HEK293 (cell line): ENCODE measurements around the gene OTX1.

Experiments used
- CTCF ChIA-PET: fragments of 350-600 bp; formaldehyde crosslinking; extraction: SDS; loops from one replicate; lab custom pipeline; 2021; ENCODE audit warnings: antibody characterized with exemption; lab: Yijun Ruan, JAX
- POLR2A ChIA-PET: fragments of 300-600 bp; formaldehyde crosslinking; extraction: SDS; loops from one replicate; lab custom pipeline; 2020; ENCODE audit warnings: antibody characterized with exemption, inconsistent platforms; lab: Yijun Ruan, JAX
- H3K27ac ChIP-seq: fragments of 200-500 bp; sonication (Bioruptor generic); 2 replicates; pipeline ENCODE4 v1.5.1; 2014; ENCODE audit warnings: low read depth, low read length, control low read depth, inconsistent platforms; ENCODE audit errors: extremely low read depth
- H3K36me3 ChIP-seq, 2 experiments: fragments of 200-500 bp in 1 of 2; sonication (Bioruptor generic) in 1 of 2; 1 replicate in 1 of 2; 2 replicates in 1 of 2; pipeline ENCODE4 v1.5.1; 2014 to 2017; ENCODE audit warnings: inconsistent platforms in 2 of 2, low read length in 2 of 2; ENCODE audit not compliant: control insufficient read depth in 2 of 2, insufficient read depth in 1 of 2
- H3K4me1 ChIP-seq: fragments of 200-500 bp; sonication (Bioruptor generic); 2 replicates; pipeline ENCODE4 v1.5.1; 2014; ENCODE audit warnings: mild to moderate bottlenecking, low read length, inconsistent platforms; ENCODE audit not compliant: control insufficient read depth, insufficient read depth
- H3K4me3 ChIP-seq: 2 replicates; pipeline ENCODE4 v1.5.1; 2011; ENCODE audit warnings: low read depth, mild to moderate bottlenecking, control low read depth, low read length, moderate library complexity
- H3K9me3 ChIP-seq: fragments of 200-500 bp; sonication (Bioruptor generic); 2 replicates; pipeline ENCODE4 v1.5.1; 2014; ENCODE audit warnings: low read depth, low read length, inconsistent platforms; ENCODE audit not compliant: control insufficient read depth, insufficient read depth
- FEZF1 ChIP-seq: fragments of 450-650 bp; formaldehyde crosslinking; IDR thresholded peaks from 2 replicates; pipeline ENCODE4 v1.5.1; 2016; ENCODE audit warnings: missing biosample characterization, missing genetic modification characterization
- GFI1B ChIP-seq: fragments of 450-650 bp; formaldehyde crosslinking; IDR thresholded peaks from 2 replicates; pipeline ENCODE4 v1.5.1; 2016; ENCODE audit warnings: missing biosample characterization, missing genetic modification characterization
- IKZF3 ChIP-seq: fragments of 450-650 bp; IDR thresholded peaks from 2 replicates; pipeline ENCODE4 v1.5.0; 2018; ENCODE audit warnings: missing biosample characterization, mild to moderate bottlenecking, missing genetic modification characterization, moderate library complexity
- OSR2 ChIP-seq: fragments of 450-650 bp; formaldehyde crosslinking; IDR thresholded peaks from 2 replicates; pipeline ENCODE4 v1.5.1; 2016; ENCODE audit warnings: missing biosample characterization, missing genetic modification characterization
- REPIN1 ChIP-seq: fragments of 450-650 bp; formaldehyde crosslinking; IDR thresholded peaks from 2 replicates; pipeline ENCODE4 v1.5.1; 2017; ENCODE audit warnings: missing biosample characterization, missing genetic modification characterization, low read depth
- SP7 ChIP-seq: fragments of 450-650 bp; formaldehyde crosslinking; IDR thresholded peaks from 2 replicates; pipeline ENCODE4 v1.5.1; 2016; ENCODE audit warnings: missing biosample characterization, missing genetic modification characterization
- ZBTB8A ChIP-seq: fragments of 450-650 bp; formaldehyde crosslinking; IDR thresholded peaks from 2 replicates; pipeline ENCODE4 v1.5.1; 2016; ENCODE audit warnings: missing biosample characterization, missing genetic modification characterization
- ZNF2 ChIP-seq: fragments of 450-650 bp; formaldehyde crosslinking; IDR thresholded peaks from 2 replicates; pipeline ENCODE4 v1.5.1; 2016; ENCODE audit warnings: missing biosample characterization, missing genetic modification characterization
- ZNF350 ChIP-seq: fragments of 450-650 bp; formaldehyde crosslinking; IDR thresholded peaks from 2 replicates; pipeline ENCODE4 v1.5.0; 2017; ENCODE audit warnings: missing biosample characterization, mild to moderate bottlenecking, missing genetic modification characterization
- ZNF391 ChIP-seq: fragments of 450-650 bp; formaldehyde crosslinking; IDR thresholded peaks from 2 replicates; pipeline ENCODE4 v1.5.1; 2016; ENCODE audit warnings: low read depth, missing biosample characterization, missing genetic modification characterization, borderline replicate concordance
- ZNF416 ChIP-seq: fragments of 450-650 bp; formaldehyde crosslinking; IDR thresholded peaks from 2 replicates; pipeline ENCODE4 v1.5.1; 2016; ENCODE audit warnings: missing biosample characterization, missing genetic modification characterization
- ZNF473 ChIP-seq: fragments of 450-650 bp; formaldehyde crosslinking; IDR thresholded peaks from 2 replicates; pipeline ENCODE4 v1.5.1; 2017; ENCODE audit warnings: missing biosample characterization, missing genetic modification characterization
- ZNF501 ChIP-seq: fragments of 450-650 bp; formaldehyde crosslinking; IDR thresholded peaks from 2 replicates; pipeline ENCODE4 v1.5.1; 2016; ENCODE audit warnings: missing biosample characterization, missing genetic modification characterization
- ZNF600 ChIP-seq: fragments of 450-650 bp; formaldehyde crosslinking; IDR thresholded peaks from 2 replicates; pipeline ENCODE4 v1.5.1; 2016; ENCODE audit warnings: missing biosample characterization, missing genetic modification characterization
- ZNF707 ChIP-seq: fragments of 450-650 bp; formaldehyde crosslinking; IDR thresholded peaks from 2 replicates; pipeline ENCODE4 v1.5.1; 2016; ENCODE audit warnings: missing biosample characterization, missing genetic modification characterization
- ZNF768 ChIP-seq: fragments of 450-650 bp; formaldehyde crosslinking; IDR thresholded peaks from 2 replicates; pipeline ENCODE4 v1.5.1; 2018; ENCODE audit warnings: missing biosample characterization, mild to moderate bottlenecking, missing genetic modification characterization
- ZNF843 ChIP-seq: fragments of 450-650 bp; formaldehyde crosslinking; IDR thresholded peaks from 2 replicates; pipeline ENCODE4 v1.5.1; 2016; ENCODE audit warnings: missing biosample characterization, missing genetic modification characterization
- TF ChIP-seq, protein P1 (sequence below): fragments of 450-650 bp; formaldehyde crosslinking; IDR thresholded peaks from 2 replicates; pipeline ENCODE4 v1.5.1; 2016; ENCODE audit warnings: missing biosample characterization, missing genetic modification characterization, borderline replicate concordance
- TF ChIP-seq, protein P2 (sequence below): sonication (generic); formaldehyde crosslinking; IDR thresholded peaks from 2 replicates; pipeline ENCODE4 v1.8.1; 2022; ENCODE audit warnings: mild to moderate bottlenecking, moderate library complexity, missing genetic modification reagents
- TF ChIP-seq, protein P3 (sequence below): fragments of 450-650 bp; formaldehyde crosslinking; IDR thresholded peaks from 2 replicates; pipeline ENCODE4 v1.5.1; 2016; ENCODE audit warnings: missing biosample characterization, missing genetic modification characterization
- TF ChIP-seq, protein P4 (sequence below): fragments of 450-650 bp; formaldehyde crosslinking; IDR thresholded peaks from 2 replicates; pipeline ENCODE4 v1.5.1; 2017; ENCODE audit warnings: missing biosample characterization, missing genetic modification characterization

Gene OTX1

DNA sequence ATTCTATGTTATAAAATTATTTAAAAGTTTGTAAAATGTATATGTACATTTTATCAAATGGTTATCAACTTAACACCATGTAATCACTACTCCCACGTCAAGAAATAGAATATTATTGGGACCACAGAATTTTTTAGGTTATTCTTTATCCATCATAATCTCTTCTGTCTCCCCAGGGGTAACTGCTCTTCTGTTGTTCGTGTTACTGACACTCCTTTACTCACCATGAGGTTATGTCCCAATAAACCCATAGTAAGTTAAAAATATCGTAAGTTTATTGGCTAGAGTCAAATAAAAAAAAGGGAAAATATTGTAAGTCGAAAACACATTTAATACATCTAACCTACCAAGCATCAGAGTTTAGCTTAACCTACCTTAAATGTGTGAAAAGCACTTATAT lies 14.0 kb downstream of the OTX1 start:
- ChIA-PET CTCF (no interaction called here), POLR2A (no interaction called here)
- no peaks in the 10 kb centered on the region for H3K9me3 ChIP-seq
- no peaks in the 10 kb centered on the region for H3K36me3 ChIP-seq
- no peak overlapping the region for H3K27ac ChIP-seq
- TF ChIP-seq, protein P1, sequence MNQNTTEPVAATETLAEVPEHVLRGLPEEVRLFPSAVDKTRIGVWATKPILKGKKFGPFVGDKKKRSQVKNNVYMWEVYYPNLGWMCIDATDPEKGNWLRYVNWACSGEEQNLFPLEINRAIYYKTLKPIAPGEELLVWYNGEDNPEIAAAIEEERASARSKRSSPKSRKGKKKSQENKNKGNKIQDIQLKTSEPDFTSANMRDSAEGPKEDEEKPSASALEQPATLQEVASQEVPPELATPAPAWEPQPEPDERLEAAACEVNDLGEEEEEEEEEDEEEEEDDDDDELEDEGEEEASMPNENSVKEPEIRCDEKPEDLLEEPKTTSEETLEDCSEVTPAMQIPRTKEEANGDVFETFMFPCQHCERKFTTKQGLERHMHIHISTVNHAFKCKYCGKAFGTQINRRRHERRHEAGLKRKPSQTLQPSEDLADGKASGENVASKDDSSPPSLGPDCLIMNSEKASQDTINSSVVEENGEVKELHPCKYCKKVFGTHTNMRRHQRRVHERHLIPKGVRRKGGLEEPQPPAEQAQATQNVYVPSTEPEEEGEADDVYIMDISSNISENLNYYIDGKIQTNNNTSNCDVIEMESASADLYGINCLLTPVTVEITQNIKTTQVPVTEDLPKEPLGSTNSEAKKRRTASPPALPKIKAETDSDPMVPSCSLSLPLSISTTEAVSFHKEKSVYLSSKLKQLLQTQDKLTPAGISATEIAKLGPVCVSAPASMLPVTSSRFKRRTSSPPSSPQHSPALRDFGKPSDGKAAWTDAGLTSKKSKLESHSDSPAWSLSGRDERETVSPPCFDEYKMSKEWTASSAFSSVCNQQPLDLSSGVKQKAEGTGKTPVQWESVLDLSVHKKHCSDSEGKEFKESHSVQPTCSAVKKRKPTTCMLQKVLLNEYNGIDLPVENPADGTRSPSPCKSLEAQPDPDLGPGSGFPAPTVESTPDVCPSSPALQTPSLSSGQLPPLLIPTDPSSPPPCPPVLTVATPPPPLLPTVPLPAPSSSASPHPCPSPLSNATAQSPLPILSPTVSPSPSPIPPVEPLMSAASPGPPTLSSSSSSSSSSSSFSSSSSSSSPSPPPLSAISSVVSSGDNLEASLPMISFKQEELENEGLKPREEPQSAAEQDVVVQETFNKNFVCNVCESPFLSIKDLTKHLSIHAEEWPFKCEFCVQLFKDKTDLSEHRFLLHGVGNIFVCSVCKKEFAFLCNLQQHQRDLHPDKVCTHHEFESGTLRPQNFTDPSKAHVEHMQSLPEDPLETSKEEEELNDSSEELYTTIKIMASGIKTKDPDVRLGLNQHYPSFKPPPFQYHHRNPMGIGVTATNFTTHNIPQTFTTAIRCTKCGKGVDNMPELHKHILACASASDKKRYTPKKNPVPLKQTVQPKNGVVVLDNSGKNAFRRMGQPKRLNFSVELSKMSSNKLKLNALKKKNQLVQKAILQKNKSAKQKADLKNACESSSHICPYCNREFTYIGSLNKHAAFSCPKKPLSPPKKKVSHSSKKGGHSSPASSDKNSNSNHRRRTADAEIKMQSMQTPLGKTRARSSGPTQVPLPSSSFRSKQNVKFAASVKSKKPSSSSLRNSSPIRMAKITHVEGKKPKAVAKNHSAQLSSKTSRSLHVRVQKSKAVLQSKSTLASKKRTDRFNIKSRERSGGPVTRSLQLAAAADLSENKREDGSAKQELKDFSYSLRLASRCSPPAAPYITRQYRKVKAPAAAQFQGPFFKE (tag by site-specific recombination), result no peak
- peak; percentile 53; the same call in 1 of the 2 replicates for TF ChIP-seq FEZF1 (tag by site-specific recombination)
- TF ChIP-seq ZNF473, result no peak
- no peak for TF ChIP-seq ZNF416
- peaks cover 20% of the 10 kb centered on the region for H3K4me1 ChIP-seq
- no peak overlapping the region for H3K4me3 ChIP-seq

DNA sequence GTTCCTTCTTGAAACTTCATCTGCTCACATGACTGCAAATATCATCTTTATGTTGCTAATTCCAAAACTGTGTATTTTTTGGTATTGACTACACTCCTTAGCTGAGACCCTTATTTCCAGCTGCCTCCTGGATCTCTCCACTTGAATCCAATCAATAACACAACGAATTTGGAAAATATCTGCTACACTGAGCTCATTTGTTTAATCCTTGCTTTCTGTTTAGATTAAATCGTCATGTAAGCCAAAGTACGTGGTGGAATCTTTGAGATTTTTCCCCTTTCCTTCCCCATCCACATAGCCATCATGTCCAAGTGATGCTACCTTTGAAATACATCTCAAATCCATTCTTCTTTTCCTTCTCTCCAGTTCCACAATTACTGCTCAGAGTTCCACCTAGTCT lies 15.6 kb downstream of the OTX1 start:
- Histone ChIP-seq H3K4me1 (peaks cover 20% of the 10 kb centered on the region), H3K4me3 (no peak overlapping the region), H3K9me3 (no peaks in the 10 kb centered on the region), H3K27ac (no peak overlapping the region; the same call in 1 of the 2 replicates), H3K36me3 (no peaks in the 10 kb centered on the region)
- TF ChIP-seq SP7 (tag by site-specific recombination) (no peak), ZNF350 (no peak), GFI1B (tag by site-specific recombination) (no peak), ZNF2 (tag by site-specific recombination) (no peak), OSR2 (tag by site-specific recombination) (no peak), REPIN1 (tag by site-specific recombination) (no peak), ZNF768 (tag by site-specific recombination) (no peak), ZBTB8A (tag by site-specific recombination) (no peak), ZNF707 (tag by site-specific recombination) (no peak), ZNF600 (tag by site-specific recombination) (no peak), FEZF1 (tag by site-specific recombination) (no peak), ZNF391 (tag by site-specific recombination) (no peak)
- TF ChIP-seq, protein P2, sequence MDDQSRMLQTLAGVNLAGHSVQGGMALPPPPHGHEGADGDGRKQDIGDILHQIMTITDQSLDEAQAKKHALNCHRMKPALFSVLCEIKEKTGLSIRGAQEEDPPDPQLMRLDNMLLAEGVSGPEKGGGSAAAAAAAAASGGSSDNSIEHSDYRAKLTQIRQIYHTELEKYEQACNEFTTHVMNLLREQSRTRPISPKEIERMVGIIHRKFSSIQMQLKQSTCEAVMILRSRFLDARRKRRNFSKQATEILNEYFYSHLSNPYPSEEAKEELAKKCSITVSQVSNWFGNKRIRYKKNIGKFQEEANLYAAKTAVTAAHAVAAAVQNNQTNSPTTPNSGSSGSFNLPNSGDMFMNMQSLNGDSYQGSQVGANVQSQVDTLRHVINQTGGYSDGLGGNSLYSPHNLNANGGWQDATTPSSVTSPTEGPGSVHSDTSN (CRISPR knock-in tag), result no peak
- ChIA-PET POLR2A (no interaction called here), CTCF (no interaction called here)

DNA sequence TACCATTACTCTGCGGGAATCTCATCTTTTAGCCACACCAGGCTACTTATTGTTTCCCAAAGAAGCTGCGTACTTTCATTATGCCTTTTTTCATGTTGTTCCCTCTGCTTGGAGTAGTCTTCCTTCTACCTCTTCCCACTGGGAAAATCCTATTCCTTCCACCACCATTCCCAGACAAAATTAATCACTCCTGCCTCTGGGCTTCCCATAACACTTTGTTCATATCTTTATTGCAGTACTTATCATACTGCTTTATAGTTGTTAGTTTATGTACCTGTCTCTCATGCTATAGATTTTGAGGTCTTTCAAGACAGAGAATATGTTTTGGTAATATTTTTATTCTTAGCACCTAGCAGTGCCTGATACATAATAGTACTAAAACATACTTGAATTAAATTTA lies 16.2 kb downstream of the OTX1 start:
- Histone ChIP-seq H3K4me3 (no peak overlapping the region), H3K36me3 (no peaks in the 10 kb centered on the region), H3K9me3 (no peaks in the 10 kb centered on the region), H3K27ac (no peak overlapping the region; the same call in 1 of the 2 replicates), H3K4me1 (peaks cover 20% of the 10 kb centered on the region)
- ChIA-PET POLR2A (no interaction called here), CTCF (no interaction called here)
- TF ChIP-seq IKZF3 (tag by site-specific recombination) (peak; percentile 87), ZNF501 (tag by site-specific recombination) (no peak), ZNF843 (tag by site-specific recombination) (peak; percentile 84), FEZF1 (tag by site-specific recombination) (peak; percentile 63)
- TF ChIP-seq, protein P3, sequence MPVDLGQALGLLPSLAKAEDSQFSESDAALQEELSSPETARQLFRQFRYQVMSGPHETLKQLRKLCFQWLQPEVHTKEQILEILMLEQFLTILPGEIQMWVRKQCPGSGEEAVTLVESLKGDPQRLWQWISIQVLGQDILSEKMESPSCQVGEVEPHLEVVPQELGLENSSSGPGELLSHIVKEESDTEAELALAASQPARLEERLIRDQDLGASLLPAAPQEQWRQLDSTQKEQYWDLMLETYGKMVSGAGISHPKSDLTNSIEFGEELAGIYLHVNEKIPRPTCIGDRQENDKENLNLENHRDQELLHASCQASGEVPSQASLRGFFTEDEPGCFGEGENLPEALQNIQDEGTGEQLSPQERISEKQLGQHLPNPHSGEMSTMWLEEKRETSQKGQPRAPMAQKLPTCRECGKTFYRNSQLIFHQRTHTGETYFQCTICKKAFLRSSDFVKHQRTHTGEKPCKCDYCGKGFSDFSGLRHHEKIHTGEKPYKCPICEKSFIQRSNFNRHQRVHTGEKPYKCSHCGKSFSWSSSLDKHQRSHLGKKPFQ, result peak; percentile 11; the same call in 1 of the 2 replicates
- TF ChIP-seq, protein P4, sequence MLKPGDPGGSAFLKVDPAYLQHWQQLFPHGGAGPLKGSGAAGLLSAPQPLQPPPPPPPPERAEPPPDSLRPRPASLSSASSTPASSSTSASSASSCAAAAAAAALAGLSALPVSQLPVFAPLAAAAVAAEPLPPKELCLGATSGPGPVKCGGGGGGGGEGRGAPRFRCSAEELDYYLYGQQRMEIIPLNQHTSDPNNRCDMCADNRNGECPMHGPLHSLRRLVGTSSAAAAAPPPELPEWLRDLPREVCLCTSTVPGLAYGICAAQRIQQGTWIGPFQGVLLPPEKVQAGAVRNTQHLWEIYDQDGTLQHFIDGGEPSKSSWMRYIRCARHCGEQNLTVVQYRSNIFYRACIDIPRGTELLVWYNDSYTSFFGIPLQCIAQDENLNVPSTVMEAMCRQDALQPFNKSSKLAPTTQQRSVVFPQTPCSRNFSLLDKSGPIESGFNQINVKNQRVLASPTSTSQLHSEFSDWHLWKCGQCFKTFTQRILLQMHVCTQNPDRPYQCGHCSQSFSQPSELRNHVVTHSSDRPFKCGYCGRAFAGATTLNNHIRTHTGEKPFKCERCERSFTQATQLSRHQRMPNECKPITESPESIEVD (tag by site-specific recombination), result peak; percentile 55
